ENCODE data around the gene HPSE2. TPM values are rescaled to one million over a fixed set of nuclear protein-coding genes. Genes with fewer than 3 reads are reported as not detected.

Gene HPSE2
- total RNA-seq, 1 donor from 2014 or later = 0.10 TPM

GRCh38 chr10:99203310-99203709 lies 32.3 kb downstream of the HPSE2 start:
- Mint-ChIP-seq H3K27ac (peak overlapping the region; percentile 14), H3K9me3 (ENCODE audit: low read depth) (no peaks in the 10 kb centered on the region), H3K4me1 (ENCODE audit: low read depth) (no peaks in the 10 kb centered on the region), H3K36me3 (ENCODE audit: insufficient read depth) (no peaks in the 10 kb centered on the region), H3K27me3 (no peaks in the 10 kb centered on the region), H3K4me3 (ENCODE audit: low read depth) (no peak overlapping the region)
- no peak for DNase-seq (ENCODE audit: low spot score, unreplicated experiment)
- TF ChIP-seq CTCF (IDR thresholded peaks at IDR 0.05; ENCODE audit: unreplicated experiment) = no peak

GRCh38 chr10:99172950-99173349 lies 62.7 kb downstream of the HPSE2 start:
- Mint-ChIP-seq H3K36me3 (ENCODE audit: insufficient read depth) (no peaks in the 10 kb centered on the region), H3K27ac (no peak overlapping the region), H3K4me3 (ENCODE audit: low read depth) (no peak overlapping the region), H3K4me1 (ENCODE audit: low read depth) (no peaks in the 10 kb centered on the region), H3K27me3 (peaks cover 12% of the 10 kb centered on the region), H3K9me3 (ENCODE audit: low read depth) (no peaks in the 10 kb centered on the region)
- TF ChIP-seq CTCF (IDR thresholded peaks at IDR 0.05; ENCODE audit: unreplicated experiment) = no peak
- no peak for DNase-seq (ENCODE audit: low spot score, unreplicated experiment)

- H3K4me1 Mint-ChIP-seq (ENCODE audit: low read depth) = no peaks in the 10 kb centered on the region
- no peaks in the 10 kb centered on the region for H3K36me3 Mint-ChIP-seq (ENCODE audit: insufficient read depth)
- peak; percentile 18 for DNase-seq (ENCODE audit: low spot score, unreplicated experiment)
- peaks cover 8% of the 10 kb centered on the region for H3K27me3 Mint-ChIP-seq
- no peaks in the 10 kb centered on the region for H3K9me3 Mint-ChIP-seq (ENCODE audit: low read depth)
- H3K4me3 Mint-ChIP-seq (ENCODE audit: low read depth) = no peak overlapping the region
- peak; percentile 86 for TF ChIP-seq CTCF (IDR thresholded peaks at IDR 0.05; ENCODE audit: unreplicated experiment)
- no peak overlapping the region for H3K27ac Mint-ChIP-seq
Measured at GRCh38 chr10:99172128-99172738, 63.4 kb downstream of the HPSE2 start.

- no peak overlapping the region for H3K27ac Mint-ChIP-seq
- peaks cover 3% of the 10 kb centered on the region for H3K27me3 Mint-ChIP-seq
- no peaks in the 10 kb centered on the region for H3K9me3 Mint-ChIP-seq (ENCODE audit: low read depth)
- H3K36me3 Mint-ChIP-seq (ENCODE audit: insufficient read depth) = no peaks in the 10 kb centered on the region
- no peak overlapping the region for H3K4me3 Mint-ChIP-seq (ENCODE audit: low read depth)
- no peak for DNase-seq (ENCODE audit: low spot score, unreplicated experiment)
- TF ChIP-seq CTCF (IDR thresholded peaks at IDR 0.05; ENCODE audit: unreplicated experiment) = no peak
- no peaks in the 10 kb centered on the region for H3K4me1 Mint-ChIP-seq (ENCODE audit: low read depth)
Measured at GRCh38 chr10:99170116-99170675, 65.5 kb downstream of the HPSE2 start.

GRCh38 chr10:99161165-99161564 lies 74.5 kb downstream of the HPSE2 start:
- Mint-ChIP-seq H3K27me3 (peaks cover 2% of the 10 kb centered on the region), H3K27ac (no peak overlapping the region), H3K36me3 (ENCODE audit: insufficient read depth) (no peaks in the 10 kb centered on the region), H3K4me1 (ENCODE audit: low read depth) (no peaks in the 10 kb centered on the region), H3K4me3 (ENCODE audit: low read depth) (no peak overlapping the region), H3K9me3 (ENCODE audit: low read depth) (no peaks in the 10 kb centered on the region)
- TF ChIP-seq CTCF (IDR thresholded peaks at IDR 0.05; ENCODE audit: unreplicated experiment) = no peak
- DNase-seq (ENCODE audit: low spot score, unreplicated experiment) = no peak
